IMR-90 (cell line): ENCODE measurements around the gene WNT9B. TPM values are rescaled to one million over a fixed set of nuclear protein-coding genes. Genes with fewer than 3 reads are reported as not detected.

Experiments used
- ATAC-seq: fragments of 200-7000 bp; cut with Tn5 transposase; 2 replicates; pipeline ENCODE4 v1.9.1; 2020; ENCODE audit warnings: low read depth, mild to moderate bottlenecking, moderate library complexity
- BruUV-seq: library from RNA; stranded (reverse); fragments of 400-500 nt; replicated peaks from 2 replicates; lab custom pipeline; 2021; lab: Mats Ljungman, UMichigan
- CTCF ChIA-PET: fragments of 300-600 bp; formaldehyde crosslinking; extraction: SDS; loops from one replicate; lab custom pipeline; 2021; ENCODE audit warnings: antibody characterized with exemption; lab: Yijun Ruan, JAX
- POLR2A ChIA-PET: fragments of 300-600 bp; sonication (Branson Sonifier 250); formaldehyde crosslinking; loops from one replicate; lab custom pipeline; 2022; ENCODE audit warnings: antibody characterized with exemption; ENCODE audit not compliant: unreplicated experiment; lab: Charles Lee
- DNase-seq: peaks from one replicate; pipeline ENCODE4 v3.0.0; 2013
- H2AFZ ChIP-seq: replicated peaks from 2 replicates; pipeline ENCODE3; 2013; ENCODE audit warnings: low read length, mild to moderate bottlenecking; ENCODE audit not compliant: poor library complexity
- H2AK5ac ChIP-seq: 2 replicates; pipeline ENCODE4 v1.6.1; 2013; ENCODE audit warnings: low read depth, low read length, inconsistent platforms
- H2AK9ac ChIP-seq: replicated peaks from 2 replicates; pipeline ENCODE3; 2013; ENCODE audit warnings: mild to moderate bottlenecking, low read depth, low read length, moderate library complexity; ENCODE audit not compliant: poor library complexity
- H2BK120ac ChIP-seq: 2 replicates; pipeline ENCODE4 v1.6.1; 2013; ENCODE audit warnings: low read depth, low read length, inconsistent platforms
- H2BK15ac ChIP-seq: 3 replicates; pipeline ENCODE4 v1.6.1; 2013; ENCODE audit warnings: low read depth, low read length, inconsistent platforms
- H2BK20ac ChIP-seq: 2 replicates; pipeline ENCODE4 v1.6.1; 2013; ENCODE audit warnings: low read depth, mild to moderate bottlenecking, inconsistent platforms, low read length, moderate library complexity
- H2BK5ac ChIP-seq: 2 replicates; pipeline ENCODE4 v1.6.1; 2013; ENCODE audit warnings: mild to moderate bottlenecking, low read depth, low read length, inconsistent platforms; ENCODE audit not compliant: poor library complexity, severe bottlenecking
- H3K14ac ChIP-seq: replicated peaks from 2 replicates; pipeline ENCODE4 v1.6.1; 2013; ENCODE audit warnings: low read depth, low read length, inconsistent platforms
- H3K18ac ChIP-seq: 2 replicates; pipeline ENCODE4 v1.6.1; 2013; ENCODE audit warnings: low read depth, low read length, control low read depth
- H3K23ac ChIP-seq: 2 replicates; pipeline ENCODE4 v1.6.1; 2013; ENCODE audit warnings: low read depth, low read length, inconsistent platforms
- H3K27ac ChIP-seq: 2 replicates; pipeline ENCODE4 v1.5.1; 2013; ENCODE audit warnings: mild to moderate bottlenecking, control low read depth, low read length; ENCODE audit not compliant: insufficient read depth
- H3K27me3 ChIP-seq: 2 replicates; pipeline ENCODE4 v1.6.1; 2013; ENCODE audit warnings: low read length; ENCODE audit not compliant: control insufficient read depth, insufficient read depth
- H3K36me3 ChIP-seq: 2 replicates; pipeline ENCODE4 v1.6.1; 2013; ENCODE audit warnings: low read length, mixed read lengths; ENCODE audit not compliant: control insufficient read depth, insufficient read depth
- H3K4ac ChIP-seq: 2 replicates; pipeline ENCODE4 v1.6.1; 2013; ENCODE audit warnings: low read depth, low read length, inconsistent platforms
- H3K4me1 ChIP-seq: 2 replicates; pipeline ENCODE4 v1.6.1; 2013; ENCODE audit warnings: low read length, mixed read lengths; ENCODE audit not compliant: control insufficient read depth, insufficient read depth
- H3K4me2 ChIP-seq: 2 replicates; pipeline ENCODE4 v1.6.1; 2013; ENCODE audit warnings: low read depth, mild to moderate bottlenecking, control low read depth, low read length, moderate library complexity
- H3K4me3 ChIP-seq: 2 replicates; pipeline ENCODE4 v1.5.1; 2013; ENCODE audit warnings: low read depth, mild to moderate bottlenecking, control low read depth, low read length, moderate library complexity; ENCODE audit not compliant: insufficient read depth
- H3K56ac ChIP-seq: 2 replicates; pipeline ENCODE4 v1.6.1; 2013; ENCODE audit warnings: low read length, inconsistent platforms; ENCODE audit not compliant: insufficient read depth; ENCODE audit errors: extremely low read depth
- H3K79me1 ChIP-seq, 2 experiments: 2 replicates each; pipeline ENCODE4 v1.6.1; 2013; ENCODE audit warnings: low read length in 2 of 2, inconsistent platforms in 1 of 2, low read depth in 1 of 2
- H3K9ac ChIP-seq: 2 replicates; pipeline ENCODE4 v1.6.1; 2013; ENCODE audit warnings: low read depth, low read length, control low read depth
- H3K9me1 ChIP-seq: 2 replicates; pipeline ENCODE4 v1.6.1; 2013; ENCODE audit warnings: low read length, inconsistent platforms; ENCODE audit not compliant: insufficient read depth
- H3K9me3 ChIP-seq: 2 replicates; pipeline ENCODE4 v1.6.1; 2013; ENCODE audit warnings: low read length; ENCODE audit not compliant: control insufficient read depth, insufficient read depth
- H4K20me1 ChIP-seq: 2 replicates; pipeline ENCODE4 v1.6.1; 2013; ENCODE audit warnings: low read length, inconsistent platforms; ENCODE audit not compliant: insufficient read depth
- H4K5ac ChIP-seq: 2 replicates; pipeline ENCODE4 v1.6.1; 2013; ENCODE audit warnings: mild to moderate bottlenecking, low read depth, low read length, control low read depth
- H4K8ac ChIP-seq, 2 experiments: 2 replicates each; pipeline ENCODE4 v1.6.1; 2013; ENCODE audit warnings: low read depth in 2 of 2, low read length in 2 of 2, control low read depth in 1 of 2, inconsistent platforms in 1 of 2
- H4K91ac ChIP-seq: 2 replicates; pipeline ENCODE4 v1.6.1; 2013; ENCODE audit warnings: low read depth, low read length, inconsistent platforms; ENCODE audit not compliant: insufficient read depth
- CEBPB ChIP-seq: IDR thresholded peaks from 2 replicates; pipeline ENCODE4 v1.6.1; 2012; ENCODE audit warnings: low read depth, low read length, improper control_type of control experiment
- ELK1 ChIP-seq: fragments of 150-350 bp; IDR thresholded peaks from 2 replicates; pipeline ENCODE4 v1.6.1; 2016; ENCODE audit warnings: low read depth, mild to moderate bottlenecking, low read length, moderate library complexity, borderline replicate concordance
- NFE2L2 ChIP-seq: fragments of 150-350 bp; IDR thresholded peaks from 2 replicates; pipeline ENCODE4 v1.6.1; 2016; ENCODE audit warnings: low read depth, mild to moderate bottlenecking, low read length
- RAD21 ChIP-seq: IDR thresholded peaks from 2 replicates; pipeline ENCODE4 v1.6.1; 2012; ENCODE audit warnings: low read length, improper control_type of control experiment
- USF2 ChIP-seq: fragments of 150-350 bp; IDR thresholded peaks from 2 replicates; pipeline ENCODE4 v1.6.1; 2017; ENCODE audit warnings: mild to moderate bottlenecking, antibody characterized with exemption, low read length, low read depth
- WGBS, 2 experiments: methylation state at CpG; one replicate each; pipeline versions ENCODE4 v1.1.5 to v1.1.7; 2013; ENCODE audit warnings: missing lambda C conversion rate in 2 of 2; ENCODE audit not compliant: insufficient read length in 1 of 2; ENCODE audit errors: extremely low coverage in 2 of 2; 5-methylcytosine and 5-hydroxymethylcytosine counted together
- dilution Hi-C: fragments of 300-500 bp; cut with HindIII; formaldehyde crosslinking; loops from one replicate; pipeline ENCODE4 v1.14.3; 2018; ENCODE audit warnings: low sequenced_read_pairs; ENCODE audit not compliant: unreplicated experiment
- in situ Hi-C: fragments of 300-500 bp; cut with MboI; formaldehyde crosslinking; loops from 3 replicates; pipeline ENCODE4 v1.14.3; 2019; ENCODE audit warnings: low sequenced_read_pairs, inconsistent platforms, mixed read lengths
- intact Hi-C: fragments of 100-400 bp; cut with micrococcal nuclease; formaldehyde crosslinking; loops from 2 replicates; pipeline ENCODE4 v1.10.0; 2022
- polyA plus RNA-seq, 3 experiments: library from polyadenylated mRNA; depleted of rRNA; stranded (reverse); fragments of >200 nt; gene quantifications; 2 replicates each; pipeline ENCODE4 v1.2.3, GENCODE V29; 2012; ENCODE audit warnings: low replicate concordance in 1 of 3
- total RNA-seq: library from RNA; depleted of rRNA; stranded (reverse); fragments of >200 nt; gene quantifications from 2 replicates; pipeline ENCODE4 v1.2.3, GENCODE V29; 2012

The WNT9B gene
- total and polyA plus RNA-seq, 2 of the 4 experiments (the other 2 are of a cell fraction), result not detected

GRCh38 chr17:46875849-46876352 lies 24.5 kb downstream of the WNT9B start:
- Histone ChIP-seq H3K23ac (no peak overlapping the region), H4K8ac (no peak overlapping the region), H3K27me3 (peaks cover 39% of the 10 kb centered on the region), H3K56ac (no peak overlapping the region), H3K79me1 (no peaks in the 10 kb centered on the region), H3K4ac (no peak overlapping the region), H2AK5ac (no peak overlapping the region), H3K4me1 (no peaks in the 10 kb centered on the region), H4K5ac (no peak overlapping the region), H4K91ac (no peak overlapping the region), H3K36me3 (no peaks in the 10 kb centered on the region), H3K9ac (no peak overlapping the region), H2BK20ac (no peak overlapping the region), H3K4me3 (no peak overlapping the region), H4K20me1 (no peaks in the 10 kb centered on the region), H2AFZ (no peak overlapping the region), H2BK15ac (no peak overlapping the region), H3K9me3 (no peaks in the 10 kb centered on the region), H3K18ac (no peak overlapping the region), H2AK9ac (no peak overlapping the region), H3K9me1 (no peaks in the 10 kb centered on the region), H2BK5ac (no peak overlapping the region), H3K27ac (no peak overlapping the region), H3K14ac (no peak overlapping the region), H2BK120ac (no peak overlapping the region), H3K4me2 (no peak overlapping the region)
- TF ChIP-seq ELK1 (no peak), NFE2L2 (no peak), USF2 (no peak), CEBPB (no peak), RAD21 (no peak)
- in situ Hi-C loops (no loop called here), dilution Hi-C loops (no loop called here), intact Hi-C loops (no loop called here)
- DNase-seq, result no peak
- ChIA-PET POLR2A (no interaction called here), CTCF (no interaction called here)
- 67% methylated on average over 4 of the region's 13 CpGs; no CpG with 5 or more reads in 1 of the 2 experiments for WGBS, 2 experiments
- no peak for ATAC-seq
- BruUV-seq, result no TSS peak
